Kidney (tissue), 14 donors: ENCODE measurements around the gene ENPP1. TPM values are rescaled to one million over a fixed set of nuclear protein-coding genes. Genes with fewer than 3 reads are reported as not detected.

Source experiments
- DNase-seq, 5 donors: peaks; one replicate each; pipeline ENCODE4 v3.0.0-alpha.2; 2013 to 2020
- FAIRE-seq: peaks from 2 replicates; lab custom pipeline; 2012; peaks lifted over from hg19 to GRCh38; lab: Jason Lieb, UNC
- H3K27ac ChIP-seq, 2 donors: one replicate each; pipeline ENCODE4 v1.7.0; 2013; ENCODE audit warnings: low read depth in 2 of 2, low read length in 2 of 2, inconsistent platforms in 1 of 2
- H3K27me3 ChIP-seq: one replicate; pipeline ENCODE4 v1.7.1; 2013; ENCODE audit warnings: low read length, inconsistent platforms; ENCODE audit not compliant: control insufficient read depth, insufficient read depth
- H3K36me3 ChIP-seq, 3 donors: one replicate each; pipeline versions ENCODE4 v1.7.0 to v1.7.1; 2013; ENCODE audit warnings: low read length in 3 of 3, control low read depth in 1 of 3, inconsistent platforms in 1 of 3; ENCODE audit not compliant: insufficient read depth in 3 of 3, control insufficient read depth in 2 of 3
- H3K4me1 ChIP-seq, 3 donors: one replicate each; pipeline versions ENCODE4 v1.7.0 to v1.7.1; 2013; ENCODE audit warnings: low read length in 3 of 3, inconsistent platforms in 1 of 3, low read depth in 1 of 3; ENCODE audit not compliant: control insufficient read depth in 2 of 3, insufficient read depth in 2 of 3
- H3K4me3 ChIP-seq, 3 donors: one replicate each; pipeline versions ENCODE4 v1.7.0 to v1.8.1; 2013; ENCODE audit warnings: low read length in 3 of 3, control low read depth in 1 of 3, inconsistent platforms in 1 of 3
- H3K9ac ChIP-seq, 3 donors: one replicate each; pipeline versions ENCODE4 v1.7.0 to v1.7.1; 2013; ENCODE audit warnings: low read length in 3 of 3, control low read depth in 1 of 3, inconsistent platforms in 1 of 3
- H3K9me3 ChIP-seq, 3 donors: one replicate each; pipeline versions ENCODE4 v1.7.0 to v1.7.1; 2013; ENCODE audit warnings: low read length in 3 of 3, control low read depth in 1 of 3, inconsistent platforms in 1 of 3; ENCODE audit not compliant: control insufficient read depth in 2 of 3, insufficient read depth in 1 of 3
- CTCF ChIP-seq: IDR thresholded peaks from 3 replicates; pipeline ENCODE4 v1.5.1; 2012; ENCODE audit warnings: mild to moderate bottlenecking, moderate library complexity, borderline replicate concordance; ENCODE audit not compliant: insufficient read depth; ENCODE audit errors: extremely low read depth
- intact Hi-C: fragments of 100-400 bp; cut with DNase I; formaldehyde crosslinking; loops from one replicate; pipeline ENCODE4 v1.11.1; 2022
- polyA plus RNA-seq: library from polyadenylated mRNA; stranded (reverse); fragments of 350-450 nt; fragmentation: Illumina TruSeq; extraction: RNeasy Lipid Tissue Mini Kit (QIAGEN cat#74804); gene quantifications from one replicate; pipeline ENCODE4 v1.2.3, GENCODE V29; 2014; ENCODE audit warnings: low read depth, low replicate concordance; ENCODE audit not compliant: insufficient read depth
- total RNA-seq: library from RNA; stranded (reverse); fragmentation: NEBNext Ultra II Directional; extraction: Animal tissue kit (Norgen Biotek cat#: 25700); gene quantifications from one replicate; pipeline ENCODE4 v1.2.1, GENCODE V29; 2021
- donor health status: control.
- donor health status: control.
- donor health status: control.
- donor health status: control.
- donor health status: control.
- donor health status: DM: yes; HTN: yes; CAD: no.
- donor health status: Normal renal cell carcinoma (clear cell type).

The ENPP1 gene
- total and polyA plus RNA-seq, 2 donors from 2014 or later, result 3.7 to 6.5 TPM

- TF ChIP-seq CTCF, result no peak
- H3K27ac ChIP-seq, result no peak overlapping the region
- intact Hi-C loops, result no loop called here
Observed at GRCh38 chr6:131832363-131832762, 24.5 kb downstream of the ENPP1 start.

GRCh38 chr6:131838051-131838450 lies 30.2 kb downstream of the ENPP1 start:
- no peaks in the 10 kb centered on the region for H3K27me3 ChIP-seq
- no peak overlapping the region for H3K9ac ChIP-seq
- H3K9me3 ChIP-seq, result no peaks in the 10 kb centered on the region
- intact Hi-C loops, result no loop called here
- FAIRE-seq, result no peak
- H3K4me1 ChIP-seq, result peaks cover 0 to 11% (median 4%) of the 10 kb centered on the region in 3 donors
- no peak overlapping the region for H3K27ac ChIP-seq
- no peak for TF ChIP-seq CTCF
- DNase-seq, result no peak
- no peak overlapping the region for H3K4me3 ChIP-seq
- H3K36me3 ChIP-seq, result no peaks in the 10 kb centered on the region

More at GRCh38 chr6:131832363-131832762, 24.5 kb downstream of the ENPP1 start:
- DNase-seq (no peak), FAIRE-seq (no peak)
- H3K36me3 ChIP-seq, result no peaks in the 10 kb centered on the region
- peaks cover 0 to 4% (median 0%) of the 10 kb centered on the region in 3 donors for H3K4me1 ChIP-seq
- H3K4me3 ChIP-seq, result no peak overlapping the region
- H3K9me3 ChIP-seq, result no peaks in the 10 kb centered on the region
- H3K27me3 ChIP-seq, result no peaks in the 10 kb centered on the region
- no peak overlapping the region for H3K9ac ChIP-seq

GRCh38 chr6:131839388-131839787 lies 31.6 kb downstream of the ENPP1 start:
- no peak for DNase-seq
- no peaks in the 10 kb centered on the region for H3K9me3 ChIP-seq
- no peaks in the 10 kb centered on the region for H3K27me3 ChIP-seq
- no peak overlapping the region for H3K27ac ChIP-seq
- FAIRE-seq, result no peak
- TF ChIP-seq CTCF, result no peak
- no peaks in the 10 kb centered on the region for H3K36me3 ChIP-seq
- intact Hi-C loops, result no loop called here
- H3K4me1 ChIP-seq, result peaks cover 0 to 11% (median 4%) of the 10 kb centered on the region in 3 donors
- H3K9ac ChIP-seq, result no peak overlapping the region
- H3K4me3 ChIP-seq, result no peak overlapping the region

- FAIRE-seq, result no peak
- no peak for DNase-seq
- no peak overlapping the region for H3K9ac ChIP-seq
- H3K9me3 ChIP-seq, result no peaks in the 10 kb centered on the region
- H3K36me3 ChIP-seq, result no peaks in the 10 kb centered on the region
- peaks cover 0 to 11% (median 4%) of the 10 kb centered on the region in 3 donors for H3K4me1 ChIP-seq
- H3K4me3 ChIP-seq, result no peak overlapping the region
- no peaks in the 10 kb centered on the region for H3K27me3 ChIP-seq
- intact Hi-C loops, result no loop called here
- no peak for TF ChIP-seq CTCF
- peak overlapping the region; percentile 34 to 53 for H3K27ac ChIP-seq
Observed at GRCh38 chr6:131840441-131840840, 32.6 kb downstream of the ENPP1 start.
